BLaER1 (cell line): Measurements from ENCODE around the gene STAMBPL1.
"Not testable (repeated sequence)": the region's sequence is repeated elsewhere in the genome, so short reads cannot be mapped to it uniquely, and the experiment has no call there.

ENCODE experiments used
- H3K27ac ChIP-seq: shearing (Covaris generic); formaldehyde crosslinking; 2 replicates; pipeline ENCODE4 v1.8.1; 2022
- H3K27me3 ChIP-seq: shearing (Covaris generic); formaldehyde crosslinking; 2 replicates; pipeline ENCODE4 v1.8.1; 2022
- H3K36me3 ChIP-seq: shearing (Covaris generic); formaldehyde crosslinking; 2 replicates; pipeline ENCODE4 v1.8.1; 2022
- H3K4me1 ChIP-seq: shearing (Covaris generic); formaldehyde crosslinking; 2 replicates; pipeline ENCODE4 v1.8.1; 2022
- H3K4me2 ChIP-seq: shearing (Covaris generic); formaldehyde crosslinking; 2 replicates; pipeline ENCODE4 v1.8.1; 2022
- H3K4me3 ChIP-seq: shearing (Covaris generic); formaldehyde crosslinking; 2 replicates; pipeline ENCODE4 v1.8.1; 2022
- H3K9ac ChIP-seq: shearing (Covaris generic); formaldehyde crosslinking; 2 replicates; pipeline ENCODE4 v1.8.1; 2022
- H3K9me3 ChIP-seq: shearing (Covaris generic); formaldehyde crosslinking; 2 replicates; pipeline ENCODE4 v1.8.1; 2022
- H4K20me1 ChIP-seq: shearing (Covaris generic); formaldehyde crosslinking; 2 replicates; pipeline ENCODE4 v1.8.1; 2022
- Cebpa-rat ChIP-seq: shearing (Covaris generic); IDR thresholded peaks from 2 replicates; pipeline ENCODE4 v1.8.1; 2022

STAMBPL1 gene

DNA sequence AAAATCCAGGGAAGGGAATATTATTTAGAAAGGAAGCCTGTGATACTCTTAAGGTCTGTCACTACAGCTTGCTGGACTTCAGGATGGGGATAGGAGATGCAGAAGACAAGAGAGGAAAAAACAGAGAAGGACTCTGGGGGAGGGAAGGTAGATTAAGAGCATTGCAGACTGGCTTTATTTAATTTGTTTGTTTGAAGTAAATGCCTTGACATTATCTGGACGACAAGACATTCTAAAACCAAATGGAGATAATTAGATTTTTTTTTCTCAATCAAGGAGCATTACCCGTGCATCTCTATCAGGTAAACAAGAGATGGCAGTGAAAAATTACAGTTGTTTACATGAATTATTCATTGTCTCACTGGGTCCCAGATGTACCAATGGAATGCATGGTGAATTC, 48.2 kb downstream of the STAMBPL1 start:
- H4K20me1 ChIP-seq, result no peaks in the 10 kb centered on the region
- H3K9me3 ChIP-seq, result no peaks in the 10 kb centered on the region
- no peak overlapping the region for H3K4me3 ChIP-seq
- no peak overlapping the region for H3K27ac ChIP-seq
- no peak overlapping the region for H3K9ac ChIP-seq
- TF ChIP-seq Cebpa-rat, result no peak
- no peaks in the 10 kb centered on the region for H3K4me1 ChIP-seq
- H3K36me3 ChIP-seq, result no peaks in the 10 kb centered on the region; the same call in 1 of the 2 replicates
- H3K27me3 ChIP-seq, result no peaks in the 10 kb centered on the region
- H3K4me2 ChIP-seq, result no peak overlapping the region

DNA sequence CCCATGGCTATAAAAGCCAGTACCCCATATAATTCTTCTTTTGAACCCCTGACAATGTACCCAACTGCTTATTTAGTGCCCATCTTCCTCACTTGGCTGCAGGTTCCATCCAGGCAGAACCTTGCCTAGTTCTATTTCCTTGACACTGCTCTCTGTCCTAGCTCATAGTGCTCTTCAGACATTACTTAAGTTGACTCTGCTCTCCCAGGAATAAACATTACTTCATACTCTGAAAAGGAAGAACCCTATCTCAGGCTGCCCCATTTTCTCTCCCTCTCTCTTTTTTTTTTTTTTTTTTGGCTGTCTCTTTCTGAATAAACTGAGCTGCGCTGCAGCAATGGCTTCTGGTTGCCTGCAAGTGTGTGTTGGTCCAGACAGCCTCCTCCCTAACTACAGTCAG, 51.5 kb downstream of the STAMBPL1 start:
- Histone ChIP-seq H3K4me2 (no peak overlapping the region), H3K27ac (no peak overlapping the region), H3K4me1 (peaks cover 5% of the 10 kb centered on the region), H3K27me3 (no peaks in the 10 kb centered on the region), H3K9me3 (no peaks in the 10 kb centered on the region), H4K20me1 (no peaks in the 10 kb centered on the region), H3K4me3 (no peak overlapping the region), H3K36me3 (no peaks in the 10 kb centered on the region), H3K9ac (no peak overlapping the region)
- TF ChIP-seq Cebpa-rat, result no peak

DNA sequence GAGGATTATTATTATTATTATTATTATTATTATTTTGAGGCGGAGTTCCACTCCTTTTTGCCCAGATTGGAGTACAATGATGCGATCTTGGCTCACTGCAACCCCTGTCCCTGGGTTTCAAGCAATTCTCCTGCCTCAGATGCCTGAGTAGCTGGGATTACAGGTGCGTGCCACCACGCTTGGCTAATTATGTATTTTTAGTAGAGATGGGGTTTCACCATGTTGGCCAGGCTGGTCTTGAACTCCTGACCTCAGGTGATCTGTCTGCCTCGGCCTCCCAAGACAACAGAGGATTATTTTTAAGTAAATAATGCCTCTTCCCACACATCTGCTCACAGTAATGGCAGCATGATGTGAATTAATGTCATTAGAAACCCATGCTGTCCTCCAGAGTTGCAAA, 52.0 kb downstream of the STAMBPL1 start:
- H3K27me3 ChIP-seq, H3K4me2 ChIP-seq, H3K4me3 ChIP-seq, H3K4me1 ChIP-seq, H3K36me3 ChIP-seq, H3K27ac ChIP-seq, H4K20me1 ChIP-seq, H3K9ac ChIP-seq, H3K9me3 ChIP-seq: not testable (repeated sequence)

DNA sequence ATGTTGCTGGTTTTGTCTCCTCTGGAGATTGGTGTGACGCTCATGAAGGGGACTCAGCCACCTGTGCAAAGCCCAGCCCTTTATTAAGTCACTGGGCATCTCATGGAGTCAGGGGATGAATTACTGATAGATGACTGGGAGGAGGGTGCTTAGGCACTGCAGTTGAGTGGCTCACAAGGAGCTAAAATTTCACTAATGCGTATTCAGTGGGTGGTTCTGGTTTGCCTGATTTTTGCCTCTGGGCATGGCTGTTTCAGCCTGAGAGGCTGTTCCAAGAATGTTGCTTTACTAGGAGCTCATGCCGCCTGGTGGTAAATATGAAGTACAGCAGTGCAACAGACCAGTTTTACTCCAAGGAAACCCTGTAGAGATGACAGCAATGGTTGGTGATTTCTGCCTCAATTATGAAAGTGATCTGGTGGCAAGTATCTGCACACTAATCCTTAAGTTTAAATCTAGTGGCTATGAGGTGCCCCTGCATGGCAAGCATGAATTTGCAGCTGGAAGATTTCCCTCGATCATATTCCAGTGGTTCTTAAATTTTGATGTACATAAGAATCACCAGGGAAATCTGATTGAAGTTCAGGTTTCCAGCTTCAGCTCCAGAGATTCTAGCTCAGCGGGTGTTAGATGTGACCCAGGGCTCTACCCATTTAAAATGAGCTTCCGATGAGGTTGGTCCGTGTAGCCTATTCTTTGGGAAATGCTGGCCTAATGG, 52.7 kb downstream of the STAMBPL1 start:
- H3K27me3 ChIP-seq, result no peaks in the 10 kb centered on the region
- H3K4me2 ChIP-seq, result no peak overlapping the region
- no peaks in the 10 kb centered on the region for H3K36me3 ChIP-seq
- H3K4me1 ChIP-seq, result peaks cover 5% of the 10 kb centered on the region
- no peaks in the 10 kb centered on the region for H3K9me3 ChIP-seq
- TF ChIP-seq Cebpa-rat, result no peak
- no peak overlapping the region for H3K9ac ChIP-seq
- H4K20me1 ChIP-seq, result no peaks in the 10 kb centered on the region
- H3K4me3 ChIP-seq, result no peak overlapping the region
- H3K27ac ChIP-seq, result no peak overlapping the region

DNA sequence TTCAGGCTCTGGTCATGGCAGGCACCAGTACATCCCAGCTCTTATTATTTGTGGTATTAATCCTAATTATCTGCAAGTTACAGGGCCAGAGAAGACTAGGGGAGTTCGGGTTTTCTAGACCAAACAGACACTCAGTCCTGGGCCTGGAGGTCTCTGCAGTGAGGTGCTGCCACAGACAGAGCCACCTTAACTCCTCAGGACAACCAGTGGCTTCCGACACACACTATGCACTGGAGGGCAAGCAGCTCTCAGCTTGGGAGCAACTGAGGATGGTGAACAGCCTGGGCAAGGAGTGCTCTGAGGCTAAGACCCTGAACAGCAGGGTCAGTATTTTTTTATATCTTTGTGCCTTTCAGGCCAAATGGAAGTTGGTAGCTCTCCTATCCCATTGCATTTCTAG, 53.5 kb downstream of the STAMBPL1 start:
- no peak overlapping the region for H3K27ac ChIP-seq
- no peak overlapping the region for H3K9ac ChIP-seq
- H3K4me2 ChIP-seq, result no peak overlapping the region
- H3K27me3 ChIP-seq, result no peaks in the 10 kb centered on the region
- TF ChIP-seq Cebpa-rat, result no peak
- no peak overlapping the region for H3K4me3 ChIP-seq
- no peaks in the 10 kb centered on the region for H4K20me1 ChIP-seq
- H3K4me1 ChIP-seq, result peaks cover 5% of the 10 kb centered on the region
- no peaks in the 10 kb centered on the region for H3K9me3 ChIP-seq
- H3K36me3 ChIP-seq, result no peaks in the 10 kb centered on the region

DNA sequence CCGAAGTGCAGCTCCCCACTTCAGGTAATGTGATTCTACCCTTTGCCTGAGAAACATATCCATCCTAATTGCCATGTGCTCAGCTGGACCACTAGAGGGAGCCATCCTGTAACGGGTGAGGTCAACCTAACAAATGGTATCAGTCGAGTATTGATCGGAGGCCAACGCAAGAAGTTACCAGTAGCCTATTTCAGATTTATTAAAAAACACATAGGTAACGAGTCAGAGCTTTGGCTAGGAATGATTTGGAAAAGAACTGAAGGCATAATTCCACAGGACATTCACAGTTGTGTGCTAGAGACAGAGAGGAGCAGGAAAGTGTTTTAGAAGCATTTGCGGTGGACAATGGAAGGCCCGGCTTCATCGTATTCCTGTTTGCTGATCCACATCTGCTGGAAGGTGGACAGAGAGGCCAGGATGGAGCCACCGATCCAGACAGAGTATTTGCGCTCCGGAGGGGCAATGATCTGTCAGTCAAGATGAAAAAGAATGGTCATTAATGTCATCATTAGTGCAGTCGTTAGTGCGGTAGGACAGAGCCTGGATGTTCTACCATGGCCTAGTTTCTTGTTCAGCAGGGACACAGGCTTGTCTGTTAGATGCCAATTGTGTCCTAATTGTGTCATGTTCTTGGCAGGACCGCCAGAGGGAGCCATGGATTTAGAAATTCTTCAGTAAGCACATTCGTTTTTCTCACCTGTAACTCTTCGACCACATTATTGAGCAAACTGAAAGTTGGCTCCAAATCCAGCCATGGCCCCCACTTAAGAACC, 55.0 kb downstream of the STAMBPL1 start:
- H3K4me2 ChIP-seq, result peak overlapping the region; percentile 15
- H3K27ac ChIP-seq, result no peak overlapping the region
- no peaks in the 10 kb centered on the region for H3K9me3 ChIP-seq
- no peaks in the 10 kb centered on the region for H3K36me3 ChIP-seq
- H3K9ac ChIP-seq, result no peak overlapping the region
- no peaks in the 10 kb centered on the region for H4K20me1 ChIP-seq
- no peak for TF ChIP-seq Cebpa-rat
- H3K4me1 ChIP-seq, result peaks cover 5% of the 10 kb centered on the region
- no peak overlapping the region for H3K4me3 ChIP-seq
- H3K27me3 ChIP-seq, result no peaks in the 10 kb centered on the region

DNA sequence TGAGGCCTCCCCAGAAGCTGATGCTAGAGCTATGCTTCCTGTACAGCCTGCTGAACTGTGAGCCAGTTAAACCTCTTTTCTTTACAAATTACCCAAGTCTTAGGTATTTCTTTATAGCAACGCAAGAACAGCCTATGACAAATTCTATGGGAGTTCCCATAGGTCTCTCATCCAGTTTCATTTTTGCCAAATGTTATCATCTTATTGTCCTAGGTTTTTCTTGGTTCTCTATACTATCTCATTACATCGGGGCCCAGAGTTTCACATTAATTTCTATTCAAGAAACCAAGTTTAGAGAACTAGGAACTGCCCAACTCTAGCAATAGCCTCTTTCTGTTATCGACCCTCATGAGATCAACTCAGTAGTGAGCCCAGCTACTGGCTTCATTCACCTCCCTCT, 56.6 kb downstream of the STAMBPL1 start:
- Histone ChIP-seq H3K9me3 (no peaks in the 10 kb centered on the region), H3K4me3 (no peak overlapping the region), H3K27me3 (no peaks in the 10 kb centered on the region), H3K4me1 (peaks cover 5% of the 10 kb centered on the region), H3K36me3 (no peaks in the 10 kb centered on the region), H3K27ac (no peak overlapping the region), H3K4me2 (no peak overlapping the region), H4K20me1 (no peaks in the 10 kb centered on the region), H3K9ac (no peak overlapping the region)
- TF ChIP-seq Cebpa-rat, result no peak

DNA sequence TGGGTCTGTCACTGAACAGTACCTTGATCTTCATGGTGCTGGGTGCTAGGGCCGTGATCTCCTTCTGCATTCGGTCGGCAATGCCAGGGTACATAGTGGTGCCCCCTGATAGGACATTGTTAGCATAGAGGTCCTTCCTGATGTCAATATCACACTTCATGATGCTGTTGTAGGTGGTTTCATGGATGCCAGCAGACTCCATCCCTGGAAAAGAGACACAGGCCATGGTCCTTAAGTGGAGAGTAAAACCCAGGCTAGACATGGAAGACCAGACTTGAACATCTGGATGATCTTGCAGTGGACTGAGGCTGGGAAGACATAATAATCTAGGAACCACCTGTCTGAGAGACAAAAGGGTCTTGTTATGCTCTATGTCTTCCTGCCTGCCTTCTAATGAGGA, 58.0 kb downstream of the STAMBPL1 start:
- Histone ChIP-seq H3K4me2 (no peak overlapping the region), H3K4me3 (no peak overlapping the region), H3K27ac (no peak overlapping the region), H3K27me3 (no peaks in the 10 kb centered on the region), H3K9me3 (no peaks in the 10 kb centered on the region), H3K4me1 (peaks cover 5% of the 10 kb centered on the region), H3K36me3 (no peaks in the 10 kb centered on the region), H3K9ac (no peak overlapping the region), H4K20me1 (no peaks in the 10 kb centered on the region)
- TF ChIP-seq Cebpa-rat, result no peak

DNA sequence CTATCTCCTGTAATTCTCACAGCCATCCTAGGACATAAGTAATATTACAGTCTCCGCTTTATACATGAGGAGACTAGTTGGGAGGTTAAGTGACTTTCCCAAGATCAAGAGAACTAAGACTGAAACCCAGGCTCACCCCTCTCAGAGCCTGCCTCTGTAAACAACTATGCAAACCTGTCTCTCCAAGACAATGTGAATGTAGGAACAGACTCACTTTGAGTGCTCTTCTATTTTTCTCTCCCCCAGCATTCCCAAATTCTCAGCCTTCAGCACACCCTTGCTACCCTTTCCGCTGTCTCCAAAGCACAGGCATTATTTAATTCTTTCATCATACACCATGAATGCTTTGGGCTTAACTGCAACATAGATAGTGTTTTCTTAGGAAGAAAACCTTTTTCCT, 58.9 kb downstream of the STAMBPL1 start:
- Histone ChIP-seq H3K27me3 (no peaks in the 10 kb centered on the region), H3K9me3 (no peaks in the 10 kb centered on the region), H3K36me3 (no peaks in the 10 kb centered on the region), H3K4me1 (peaks cover 5% of the 10 kb centered on the region), H3K27ac (no peak overlapping the region), H3K4me3 (no peak overlapping the region), H3K9ac (no peak overlapping the region), H4K20me1 (no peaks in the 10 kb centered on the region), H3K4me2 (no peak overlapping the region)
- TF ChIP-seq Cebpa-rat, result no peak

DNA sequence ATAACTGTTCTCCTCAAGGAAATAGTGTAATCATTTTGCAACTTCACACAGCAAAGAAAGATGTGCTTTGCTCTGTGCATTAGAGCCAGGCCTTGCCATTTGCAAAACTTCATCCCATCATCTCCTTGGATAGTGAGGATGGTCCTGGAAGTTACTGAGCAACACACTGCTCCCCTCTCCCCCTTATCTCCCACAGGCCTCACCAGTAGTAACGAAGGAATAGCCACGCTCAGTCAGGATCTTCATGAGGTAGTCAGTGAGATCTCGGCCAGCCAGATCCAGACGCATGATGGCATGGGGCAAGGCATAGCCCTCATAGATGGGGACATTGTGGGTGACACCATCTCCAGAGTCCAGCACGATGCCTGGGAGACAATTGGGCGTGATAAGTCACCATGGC, 61.0 kb downstream of the STAMBPL1 start:
- no peak overlapping the region for H3K27ac ChIP-seq
- no peak overlapping the region for H3K4me2 ChIP-seq
- no peak for TF ChIP-seq Cebpa-rat
- no peaks in the 10 kb centered on the region for H3K27me3 ChIP-seq
- H3K9me3 ChIP-seq, result no peaks in the 10 kb centered on the region
- no peaks in the 10 kb centered on the region for H3K36me3 ChIP-seq
- no peaks in the 10 kb centered on the region for H4K20me1 ChIP-seq
- H3K4me1 ChIP-seq, result peaks cover 18% of the 10 kb centered on the region
- H3K4me3 ChIP-seq, result no peak overlapping the region
- H3K9ac ChIP-seq, result no peak overlapping the region
